NCI-H1105 (cell line): ENCODE results near the gene SUFU.

Experiments
- DNase-seq: peaks from one replicate; lab custom pipeline; 2025; lab: John Stamatoyannopoulos, UW

The SUFU gene

GRCh38 chr10:102673819-102674511, 170.2 kb downstream of the SUFU start:
- DNase-seq, result peak; percentile 71

- DNase-seq, result no peak
Measured at GRCh38 chr10:102674566-102674965, 170.8 kb downstream of the SUFU start.

- DNase-seq, result no peak
Measured at GRCh38 chr10:102675011-102675665, 171.4 kb downstream of the SUFU start.

- no peak for DNase-seq
Measured at GRCh38 chr10:102675666-102676533, 172.1 kb downstream of the SUFU start.

- DNase-seq, result no peak
Measured at GRCh38 chr10:102676534-102677315, 173.0 kb downstream of the SUFU start.

- no peak for DNase-seq
Measured at GRCh38 chr10:102677331-102678067, 173.7 kb downstream of the SUFU start.

- DNase-seq, result no peak
Measured at GRCh38 chr10:102678068-102678400, 174.3 kb downstream of the SUFU start.

- DNase-seq, result peak; percentile 45
Measured at GRCh38 chr10:102678842-102679289, 175.1 kb downstream of the SUFU start.

- DNase-seq, result no peak
Measured at GRCh38 chr10:102679596-102679995, 175.8 kb downstream of the SUFU start.

GRCh38 chr10:102681696-102682095, 177.9 kb downstream of the SUFU start:
- DNase-seq, result no peak

GRCh38 chr10:102682416-102682815, 178.6 kb downstream of the SUFU start:
- DNase-seq, result no peak

- DNase-seq, result no peak
Measured at GRCh38 chr10:102682981-102683380, 179.2 kb downstream of the SUFU start.
